ENCODE measurements around the gene OMA1.
"Not testable (repeated sequence)": the region's sequence is repeated elsewhere in the genome, so short reads cannot be mapped to it uniquely, and the experiment has no call there.

The OMA1 gene

GRCh38 chr1:58508629-58509028, 37.9 kb downstream of the OMA1 start:
- peaks cover 16% of the 10 kb centered on the region for H3K36me3 ChIP-seq (ENCODE audit: insufficient read depth, low read length)
- H3K4me3 ChIP-seq (ENCODE audit: low read length): no peak overlapping the region
- no peak overlapping the region for H3K9ac ChIP-seq (ENCODE audit: low read depth, low read length)
- H3K4me1 ChIP-seq (ENCODE audit: control insufficient read depth, insufficient read depth, low read length): no peaks in the 10 kb centered on the region
- no peaks in the 10 kb centered on the region for H3K27me3 ChIP-seq (ENCODE audit: control insufficient read depth, insufficient read depth, low read length)
- no peaks in the 10 kb centered on the region for H3K9me3 ChIP-seq (replicated peaks; ENCODE audit: low read length)
- no peak overlapping the region for H3K4me2 ChIP-seq (ENCODE audit: low read length)

GRCh38 chr1:58505286-58505685, 41.2 kb downstream of the OMA1 start:
- Histone ChIP-seq H3K9ac (ENCODE audit: low read depth, low read length) (no peak overlapping the region), H3K27me3 (ENCODE audit: control insufficient read depth, insufficient read depth, low read length) (no peaks in the 10 kb centered on the region), H3K4me1 (ENCODE audit: control insufficient read depth, insufficient read depth, low read length) (no peaks in the 10 kb centered on the region), H3K4me2 (ENCODE audit: low read length) (no peak overlapping the region), H3K9me3 (replicated peaks; ENCODE audit: low read length) (no peaks in the 10 kb centered on the region), H3K4me3 (ENCODE audit: low read length) (no peak overlapping the region), H3K36me3 (ENCODE audit: insufficient read depth, low read length) (peaks cover 10% of the 10 kb centered on the region)

- H3K9ac ChIP-seq (ENCODE audit: low read depth, low read length): no peak overlapping the region
- no peaks in the 10 kb centered on the region for H3K4me1 ChIP-seq (ENCODE audit: control insufficient read depth, insufficient read depth, low read length)
- H3K27me3 ChIP-seq (ENCODE audit: control insufficient read depth, insufficient read depth, low read length): no peaks in the 10 kb centered on the region
- H3K9me3 ChIP-seq (replicated peaks; ENCODE audit: low read length): no peaks in the 10 kb centered on the region
- H3K4me3 ChIP-seq (ENCODE audit: low read length): no peak overlapping the region
- H3K36me3 ChIP-seq (ENCODE audit: insufficient read depth, low read length): no peaks in the 10 kb centered on the region
- no peak overlapping the region for H3K4me2 ChIP-seq (ENCODE audit: low read length)
Observed at GRCh38 chr1:58502519-58502918, 44.0 kb downstream of the OMA1 start.

- Histone ChIP-seq H3K4me3 (ENCODE audit: low read length) (no peak overlapping the region), H3K4me2 (ENCODE audit: low read length) (no peak overlapping the region), H3K27me3 (ENCODE audit: control insufficient read depth, insufficient read depth, low read length) (no peaks in the 10 kb centered on the region), H3K9ac (ENCODE audit: low read depth, low read length) (no peak overlapping the region), H3K4me1 (ENCODE audit: control insufficient read depth, insufficient read depth, low read length) (no peaks in the 10 kb centered on the region), H3K9me3 (replicated peaks; ENCODE audit: low read length) (no peaks in the 10 kb centered on the region), H3K36me3 (ENCODE audit: insufficient read depth, low read length) (no peaks in the 10 kb centered on the region)
Observed at GRCh38 chr1:58500043-58500442, 46.5 kb downstream of the OMA1 start.

- no peak overlapping the region for H3K4me3 ChIP-seq (ENCODE audit: low read length)
- no peaks in the 10 kb centered on the region for H3K27me3 ChIP-seq (ENCODE audit: control insufficient read depth, insufficient read depth, low read length)
- H3K9me3 ChIP-seq (replicated peaks; ENCODE audit: low read length): no peaks in the 10 kb centered on the region
- H3K4me2 ChIP-seq (ENCODE audit: low read length): no peak overlapping the region
- no peaks in the 10 kb centered on the region for H3K36me3 ChIP-seq (ENCODE audit: insufficient read depth, low read length)
- H3K9ac ChIP-seq (ENCODE audit: low read depth, low read length): no peak overlapping the region
- no peaks in the 10 kb centered on the region for H3K4me1 ChIP-seq (ENCODE audit: control insufficient read depth, insufficient read depth, low read length)
Observed at GRCh38 chr1:58497499-58497898, 49.0 kb downstream of the OMA1 start.

- Histone ChIP-seq H3K4me3 (ENCODE audit: low read length) (no peak overlapping the region), H3K27me3 (ENCODE audit: control insufficient read depth, insufficient read depth, low read length) (no peaks in the 10 kb centered on the region), H3K36me3 (ENCODE audit: insufficient read depth, low read length) (no peaks in the 10 kb centered on the region), H3K9ac (ENCODE audit: low read depth, low read length) (no peak overlapping the region), H3K4me1 (ENCODE audit: control insufficient read depth, insufficient read depth, low read length) (no peaks in the 10 kb centered on the region), H3K9me3 (replicated peaks; ENCODE audit: low read length) (no peaks in the 10 kb centered on the region), H3K4me2 (ENCODE audit: low read length) (no peak overlapping the region)
Observed at GRCh38 chr1:58496042-58496441, 50.5 kb downstream of the OMA1 start.

GRCh38 chr1:58488914-58489313, 57.6 kb downstream of the OMA1 start:
- H3K4me3 ChIP-seq (ENCODE audit: low read length); H3K4me2 ChIP-seq (ENCODE audit: low read length); H3K27me3 ChIP-seq (ENCODE audit: control insufficient read depth, insufficient read depth, low read length); H3K9me3 ChIP-seq (replicated peaks; ENCODE audit: low read length); H3K4me1 ChIP-seq (ENCODE audit: control insufficient read depth, insufficient read depth, low read length); H3K9ac ChIP-seq (ENCODE audit: low read depth, low read length); H3K36me3 ChIP-seq (ENCODE audit: insufficient read depth, low read length): not testable (repeated sequence)

- Histone ChIP-seq H3K4me3 (ENCODE audit: low read length) (no peak overlapping the region), H3K9me3 (replicated peaks; ENCODE audit: low read length) (no peaks in the 10 kb centered on the region), H3K27me3 (ENCODE audit: control insufficient read depth, insufficient read depth, low read length) (no peaks in the 10 kb centered on the region), H3K4me1 (ENCODE audit: control insufficient read depth, insufficient read depth, low read length) (no peaks in the 10 kb centered on the region), H3K9ac (ENCODE audit: low read depth, low read length) (no peak overlapping the region), H3K4me2 (ENCODE audit: low read length) (no peak overlapping the region), H3K36me3 (ENCODE audit: insufficient read depth, low read length) (no peaks in the 10 kb centered on the region)
Observed at GRCh38 chr1:58487002-58487401, 59.5 kb downstream of the OMA1 start.

GRCh38 chr1:58481962-58482361, 64.6 kb downstream of the OMA1 start:
- no peaks in the 10 kb centered on the region for H3K27me3 ChIP-seq (ENCODE audit: control insufficient read depth, insufficient read depth, low read length)
- H3K36me3 ChIP-seq (ENCODE audit: insufficient read depth, low read length): no peaks in the 10 kb centered on the region
- no peak overlapping the region for H3K9ac ChIP-seq (ENCODE audit: low read depth, low read length)
- no peaks in the 10 kb centered on the region for H3K4me1 ChIP-seq (ENCODE audit: control insufficient read depth, insufficient read depth, low read length)
- H3K4me2 ChIP-seq (ENCODE audit: low read length): no peak overlapping the region
- no peaks in the 10 kb centered on the region for H3K9me3 ChIP-seq (replicated peaks; ENCODE audit: low read length)
- H3K4me3 ChIP-seq (ENCODE audit: low read length): no peak overlapping the region

GRCh38 chr1:58480191-58480590, 66.3 kb downstream of the OMA1 start:
- H3K9me3 ChIP-seq (replicated peaks; ENCODE audit: low read length): no peaks in the 10 kb centered on the region
- H3K4me2 ChIP-seq (ENCODE audit: low read length): no peak overlapping the region
- no peak overlapping the region for H3K9ac ChIP-seq (ENCODE audit: low read depth, low read length)
- no peaks in the 10 kb centered on the region for H3K36me3 ChIP-seq (ENCODE audit: insufficient read depth, low read length)
- no peak overlapping the region for H3K4me3 ChIP-seq (ENCODE audit: low read length)
- no peaks in the 10 kb centered on the region for H3K27me3 ChIP-seq (ENCODE audit: control insufficient read depth, insufficient read depth, low read length)
- no peaks in the 10 kb centered on the region for H3K4me1 ChIP-seq (ENCODE audit: control insufficient read depth, insufficient read depth, low read length)

- Histone ChIP-seq H3K27me3 (ENCODE audit: control insufficient read depth, insufficient read depth, low read length) (no peaks in the 10 kb centered on the region), H3K4me2 (ENCODE audit: low read length) (no peak overlapping the region), H3K36me3 (ENCODE audit: insufficient read depth, low read length) (no peaks in the 10 kb centered on the region), H3K9ac (ENCODE audit: low read depth, low read length) (no peak overlapping the region), H3K4me1 (ENCODE audit: control insufficient read depth, insufficient read depth, low read length) (no peaks in the 10 kb centered on the region), H3K4me3 (ENCODE audit: low read length) (no peak overlapping the region), H3K9me3 (replicated peaks; ENCODE audit: low read length) (no peaks in the 10 kb centered on the region)
Observed at GRCh38 chr1:58477390-58477789, 69.1 kb downstream of the OMA1 start.

GRCh38 chr1:58476179-58476578, 70.3 kb downstream of the OMA1 start:
- no peaks in the 10 kb centered on the region for H3K9me3 ChIP-seq (replicated peaks; ENCODE audit: low read length)
- H3K9ac ChIP-seq (ENCODE audit: low read depth, low read length): no peak overlapping the region
- H3K27me3 ChIP-seq (ENCODE audit: control insufficient read depth, insufficient read depth, low read length): no peaks in the 10 kb centered on the region
- no peaks in the 10 kb centered on the region for H3K4me1 ChIP-seq (ENCODE audit: control insufficient read depth, insufficient read depth, low read length)
- no peak overlapping the region for H3K4me2 ChIP-seq (ENCODE audit: low read length)
- H3K4me3 ChIP-seq (ENCODE audit: low read length): no peak overlapping the region
- H3K36me3 ChIP-seq (ENCODE audit: insufficient read depth, low read length): no peaks in the 10 kb centered on the region
